PC-9 (cell line): ENCODE results near the gene KIF26B.

Experiments
- CTCF ChIP-seq: fragments of 200-600 bp; sonication (generic); conservative IDR thresholded peaks from 2 replicates; pipeline ENCODE4 v1.6.1; 2017; ENCODE audit warnings: mixed run types, antibody characterized with exemption, mild to moderate bottlenecking, moderate library complexity
- EZH2 ChIP-seq: fragments of 200-600 bp; sonication (generic); IDR thresholded peaks from 2 replicates; pipeline ENCODE4 v1.8.0; 2017; ENCODE audit warnings: antibody characterized with exemption, low read depth

GRCh38 chr1:245246433-245246832, 91.6 kb downstream of the KIF26B start:
- TF ChIP-seq CTCF (no peak), EZH2 (no peak)
